ENCODE measurements around the gene POU2F1.
A peak's percentile ranks its signal among the peaks of the same experiment; 100 is the strongest.

POU2F1 gene

GRCh38 chr1:167212025-167212424 is 8.7 kb upstream of the POU2F1 start:
- Mint-ChIP-seq H3K4me3 (no peak overlapping the region), H3K9me3 (peaks cover 26% of the 10 kb centered on the region), H3K27me3 (ENCODE audit: low read depth) (peaks cover 3% of the 10 kb centered on the region), H3K4me1 (no peaks in the 10 kb centered on the region), H3K36me3 (ENCODE audit: low read depth) (no peaks in the 10 kb centered on the region), H3K27ac (no peak overlapping the region)
- no peak for TF ChIP-seq CTCF (IDR thresholded peaks at IDR 0.05; ENCODE audit: unreplicated experiment in 3 of 3)

- H3K4me3 Mint-ChIP-seq, result no peak overlapping the region
- H3K36me3 Mint-ChIP-seq (ENCODE audit: low read depth), result no peaks in the 10 kb centered on the region
- H3K27ac Mint-ChIP-seq, result no peak overlapping the region
- H3K4me1 Mint-ChIP-seq, result no peaks in the 10 kb centered on the region
- peaks cover 5% of the 10 kb centered on the region for H3K9me3 Mint-ChIP-seq
- TF ChIP-seq CTCF (IDR thresholded peaks at IDR 0.05; ENCODE audit: unreplicated experiment in 3 of 3), result no peak
- H3K27me3 Mint-ChIP-seq (ENCODE audit: low read depth), result no peaks in the 10 kb centered on the region
These were observed 3.9 kb upstream of the POU2F1 start for GRCh38 chr1:167216809-167217208.

- Mint-ChIP-seq H3K27me3 (ENCODE audit: low read depth) (no peaks in the 10 kb centered on the region), H3K9me3 (peaks cover 5% of the 10 kb centered on the region), H3K4me3 (peak overlapping the region; percentile 95 to 99 (median 95)), H3K4me1 (peaks cover 20% of the 10 kb centered on the region), H3K36me3 (ENCODE audit: low read depth) (no peaks in the 10 kb centered on the region), H3K27ac (peak overlapping the region; percentile 79 to 95 (median 93))
- TF ChIP-seq CTCF (IDR thresholded peaks at IDR 0.05; ENCODE audit: unreplicated experiment in 3 of 3), result no peak
These were observed 1.5 kb upstream of the POU2F1 start for GRCh38 chr1:167219194-167219593.

- TF ChIP-seq CTCF (IDR thresholded peaks at IDR 0.05; ENCODE audit: unreplicated experiment in 3 of 3), result peak in 1 of 3 experiments; percentile 14
- Mint-ChIP-seq H3K36me3 (ENCODE audit: low read depth) (no peaks in the 10 kb centered on the region), H3K27ac (peak overlapping the region; percentile 79 to 95 (median 93)), H3K27me3 (ENCODE audit: low read depth) (no peaks in the 10 kb centered on the region), H3K4me1 (peaks cover 21% of the 10 kb centered on the region), H3K4me3 (peak overlapping the region; percentile 95 to 99 (median 95)), H3K9me3 (peaks cover 5% of the 10 kb centered on the region)
These were observed 795 bp upstream of the POU2F1 start for GRCh38 chr1:167219646-167220536.

- no peak for TF ChIP-seq CTCF (IDR thresholded peaks at IDR 0.05; ENCODE audit: unreplicated experiment in 3 of 3)
- peak overlapping the region; percentile 95 to 99 (median 95) for H3K4me3 Mint-ChIP-seq
These were observed 546 bp downstream of the POU2F1 start for GRCh38 chr1:167221126-167221737.

More at GRCh38 chr1:167221126-167221737, 546 bp downstream of the POU2F1 start:
- Mint-ChIP-seq H3K27me3 (ENCODE audit: low read depth) (no peaks in the 10 kb centered on the region), H3K27ac (peak overlapping the region; percentile 79 to 100 (median 93)), H3K4me1 (peaks cover 31% of the 10 kb centered on the region), H3K9me3 (peaks cover 5% of the 10 kb centered on the region), H3K36me3 (ENCODE audit: low read depth) (no peaks in the 10 kb centered on the region)
